Panc1 (cell line): ENCODE measurements around the gene DNAAF6.

ENCODE experiments used
- CTCF ChIP-seq: fragments of 450-650 bp; IDR thresholded peaks from 2 replicates; pipeline ENCODE4 v1.5.1; 2017; ENCODE audit warnings: mild to moderate bottlenecking
- TCF7L2 ChIP-seq: IDR thresholded peaks from 2 replicates; pipeline ENCODE4 v1.6.1; 2011; ENCODE audit warnings: mild to moderate bottlenecking, low read depth, low read length, inconsistent platforms

- TF ChIP-seq CTCF (no peak), TCF7L2 (no peak)
These were observed 82.3 kb downstream of the DNAAF6 start for GRCh38 chrX:107288676-107289075.
